CD4-positive, CD25-positive, alpha-beta regulatory T cell (primary cell): ENCODE measurements around the gene RSPH1. TPM values are rescaled to one million over a fixed set of nuclear protein-coding genes. Genes with fewer than 3 reads are reported as not detected.

Experiments
- ATAC-seq, 2 donors: fragments of 150-1000 bp; cut with Tn5 transposase; one replicate each; pipeline ENCODE4 v1.10.0; 2021; ENCODE audit warnings: low read depth in 2 of 2, moderate number of reproducible peaks in 2 of 2, moderate library complexity in 1 of 2
- DNase-seq, 3 donors: peaks; one replicate each; pipeline versions ENCODE4 v3.0.0 to v3.0.0-alpha.2; 2012 to 2022; ENCODE audit warnings: mixed read lengths in 1 of 3
- H3K27ac ChIP-seq: one replicate; pipeline ENCODE4 v1.7.0; 2013; ENCODE audit warnings: mild to moderate bottlenecking, low read length; ENCODE audit not compliant: insufficient read depth, poor library complexity, severe bottlenecking
- H3K27me3 ChIP-seq: one replicate; pipeline ENCODE4 v1.7.0; 2013; ENCODE audit warnings: low read length; ENCODE audit not compliant: control insufficient read depth, insufficient read depth
- H3K36me3 ChIP-seq: one replicate; pipeline ENCODE4 v1.7.0; 2013; ENCODE audit warnings: mild to moderate bottlenecking, low read length, moderate library complexity; ENCODE audit not compliant: control insufficient read depth, insufficient read depth
- H3K4me1 ChIP-seq: 2 replicates; pipeline ENCODE4 v1.7.0; 2013; ENCODE audit warnings: mild to moderate bottlenecking, low read length; ENCODE audit not compliant: insufficient read depth, control insufficient read depth, poor library complexity, severe bottlenecking
- H3K4me3 ChIP-seq: one replicate; pipeline ENCODE4 v1.7.0; 2013; ENCODE audit warnings: low read depth, mild to moderate bottlenecking, low read length, moderate library complexity
- H3K9me3 ChIP-seq, 2 experiments: 1 replicate in 1 of 2; 2 replicates in 1 of 2; pipeline ENCODE4 v1.7.0; 2013; ENCODE audit warnings: low read length in 2 of 2, mild to moderate bottlenecking in 1 of 2, moderate library complexity in 1 of 2; ENCODE audit not compliant: control insufficient read depth in 2 of 2
- H3K27ac Mint-ChIP-seq, 3 donors: one replicate each; pipeline ENCODE4 v1.8.0; 2020 to 2022; ENCODE audit warnings: mild to moderate bottlenecking in 3 of 3, mixed read lengths in 3 of 3, moderate library complexity in 2 of 3
- H3K27me3 Mint-ChIP-seq: one replicate; pipeline ENCODE4 v1.8.0; 2022; ENCODE audit warnings: mild to moderate bottlenecking, mixed read lengths
- H3K36me3 Mint-ChIP-seq: one replicate; pipeline ENCODE4 v1.8.0; 2020; ENCODE audit warnings: mixed read lengths
- H3K4me1 Mint-ChIP-seq, 4 donors: one replicate each; pipeline ENCODE4 v1.8.0; 2020 to 2022; ENCODE audit warnings: mixed read lengths in 4 of 4, mild to moderate bottlenecking in 1 of 4
- H3K4me3 Mint-ChIP-seq, 4 donors: one replicate each; pipeline ENCODE4 v1.8.0; 2020 to 2022; ENCODE audit warnings: mild to moderate bottlenecking in 4 of 4, mixed read lengths in 4 of 4, moderate library complexity in 3 of 4
- H3K9me3 Mint-ChIP-seq, 7 donors: one replicate each; pipeline ENCODE4 v1.8.0; 2020 to 2022; ENCODE audit warnings: mixed read lengths in 7 of 7, mild to moderate bottlenecking in 3 of 7, moderate library complexity in 2 of 7
- polyA plus RNA-seq, 4 donors: library from polyadenylated mRNA; unstranded; fragments of 300-500 nt; fragmentation: Illumina TruSeq; gene quantifications; one replicate each; pipeline ENCODE4 v1.2.3, GENCODE V29; 2021
- total RNA-seq: library from RNA; stranded (reverse); gene quantifications from one replicate; pipeline ENCODE4 v1.2.3, GENCODE V29; 2022

The RSPH1 gene
- total and polyA plus RNA-seq, 5 donors from 2014 or later: 0.25 TPM; not detected in 4

GRCh38 chr21:42446531-42446930, 49.5 kb downstream of the RSPH1 start:
- Mint-ChIP-seq H3K27me3 (no peaks in the 10 kb centered on the region), H3K4me3 (no peak overlapping the region), H3K36me3 (peaks cover 39% of the 10 kb centered on the region), H3K27ac (peak overlapping the region in 1 of 3 donors; percentile 66), H3K9me3 (peaks cover 0 to 2% (median 0%) of the 10 kb centered on the region in 7 donors), H3K4me1 (peaks cover 6 to 36% (median 24%) of the 10 kb centered on the region in 4 donors)
- H3K36me3 ChIP-seq: peaks cover 68% of the 10 kb centered on the region
- H3K4me1 ChIP-seq: peaks cover 10% of the 10 kb centered on the region
- no peaks in the 10 kb centered on the region for H3K27me3 ChIP-seq
- ATAC-seq: no peak
- no peak for DNase-seq
- no peaks in the 10 kb centered on the region for H3K9me3 ChIP-seq
- H3K4me3 ChIP-seq: no peak overlapping the region
- H3K27ac ChIP-seq: no peak overlapping the region

- no peak for DNase-seq
- peaks cover 74% of the 10 kb centered on the region for H3K36me3 ChIP-seq
- no peaks in the 10 kb centered on the region for H3K27me3 ChIP-seq
- H3K4me3 ChIP-seq: no peak overlapping the region
- H3K9me3 ChIP-seq: no peaks in the 10 kb centered on the region
- Mint-ChIP-seq H3K36me3 (peaks cover 46% of the 10 kb centered on the region), H3K4me1 (peaks cover 9 to 36% (median 26%) of the 10 kb centered on the region in 4 donors), H3K27ac (no peak overlapping the region), H3K9me3 (peaks cover 0 to 2% (median 0%) of the 10 kb centered on the region in 7 donors), H3K27me3 (no peaks in the 10 kb centered on the region), H3K4me3 (no peak overlapping the region)
- no peak overlapping the region for H3K27ac ChIP-seq
- H3K4me1 ChIP-seq: peaks cover 6% of the 10 kb centered on the region
- ATAC-seq: no peak
Observed at GRCh38 chr21:42445311-42445710, 50.7 kb downstream of the RSPH1 start.

- no peaks in the 10 kb centered on the region for H3K27me3 Mint-ChIP-seq
- H3K36me3 Mint-ChIP-seq: peaks cover 48% of the 10 kb centered on the region
- Histone ChIP-seq H3K4me1 (peaks cover 8% of the 10 kb centered on the region), H3K4me3 (no peak overlapping the region), H3K27ac (no peak overlapping the region), H3K36me3 (peaks cover 78% of the 10 kb centered on the region), H3K9me3 (no peaks in the 10 kb centered on the region), H3K27me3 (no peaks in the 10 kb centered on the region)
- no peak for DNase-seq
- H3K27ac Mint-ChIP-seq: no peak overlapping the region
- H3K9me3 Mint-ChIP-seq: peaks cover 0 to 2% (median 0%) of the 10 kb centered on the region in 7 donors
- no peak for ATAC-seq
- no peak overlapping the region for H3K4me3 Mint-ChIP-seq
- peaks cover 12 to 36% (median 24%) of the 10 kb centered on the region in 4 donors for H3K4me1 Mint-ChIP-seq
Observed at GRCh38 chr21:42444745-42445059, 51.3 kb downstream of the RSPH1 start.

- ATAC-seq (no peak), DNase-seq (no peak)
- peaks cover 82% of the 10 kb centered on the region for H3K36me3 ChIP-seq
- peaks cover 0 to 2% (median 0%) of the 10 kb centered on the region in 7 donors for H3K9me3 Mint-ChIP-seq
- H3K27ac ChIP-seq: no peak overlapping the region
- no peak overlapping the region for H3K4me3 Mint-ChIP-seq
- peaks cover 10% of the 10 kb centered on the region for H3K4me1 ChIP-seq
- H3K27ac Mint-ChIP-seq: no peak overlapping the region
- peaks cover 54% of the 10 kb centered on the region for H3K36me3 Mint-ChIP-seq
- no peaks in the 10 kb centered on the region for H3K27me3 ChIP-seq
- H3K9me3 ChIP-seq: no peaks in the 10 kb centered on the region
- no peaks in the 10 kb centered on the region for H3K27me3 Mint-ChIP-seq
- no peak overlapping the region for H3K4me3 ChIP-seq
- H3K4me1 Mint-ChIP-seq: peaks cover 12 to 37% (median 22%) of the 10 kb centered on the region in 4 donors
Observed at GRCh38 chr21:42443876-42444744, 51.9 kb downstream of the RSPH1 start.

- H3K36me3 Mint-ChIP-seq: peaks cover 61% of the 10 kb centered on the region
- DNase-seq (no peak), ATAC-seq (no peak)
- peaks cover 10% of the 10 kb centered on the region for H3K4me1 ChIP-seq
- H3K9me3 Mint-ChIP-seq: peaks cover 0 to 2% (median 0%) of the 10 kb centered on the region in 7 donors
- no peaks in the 10 kb centered on the region for H3K27me3 ChIP-seq
- no peaks in the 10 kb centered on the region for H3K27me3 Mint-ChIP-seq
- H3K4me1 Mint-ChIP-seq: peaks cover 12 to 39% (median 24%) of the 10 kb centered on the region in 4 donors
- H3K27ac Mint-ChIP-seq: peak overlapping the region in 2 of 3 donors; percentile 72 to 75
- no peaks in the 10 kb centered on the region for H3K9me3 ChIP-seq
- H3K4me3 ChIP-seq: no peak overlapping the region
- H3K27ac ChIP-seq: no peak overlapping the region
- H3K36me3 ChIP-seq: peaks cover 85% of the 10 kb centered on the region
- no peak overlapping the region for H3K4me3 Mint-ChIP-seq
Observed at GRCh38 chr21:42443181-42443785, 52.7 kb downstream of the RSPH1 start.

- Mint-ChIP-seq H3K36me3 (peaks cover 57% of the 10 kb centered on the region), H3K9me3 (peaks cover 0 to 2% (median 0%) of the 10 kb centered on the region in 7 donors), H3K27ac (peak overlapping the region; percentile 60 to 72 (median 70)), H3K4me1 (peaks cover 12 to 39% (median 26%) of the 10 kb centered on the region in 4 donors), H3K27me3 (no peaks in the 10 kb centered on the region), H3K4me3 (no peak overlapping the region)
- ATAC-seq: no peak
- Histone ChIP-seq H3K4me1 (peaks cover 10% of the 10 kb centered on the region), H3K27me3 (no peaks in the 10 kb centered on the region), H3K36me3 (peaks cover 85% of the 10 kb centered on the region), H3K4me3 (no peak overlapping the region), H3K9me3 (no peaks in the 10 kb centered on the region), H3K27ac (no peak overlapping the region)
- DNase-seq: no peak
Observed at GRCh38 chr21:42441963-42442362, 54.1 kb downstream of the RSPH1 start.

- Histone ChIP-seq H3K4me1 (peaks cover 10% of the 10 kb centered on the region), H3K4me3 (no peak overlapping the region), H3K27ac (peak overlapping the region; percentile 34), H3K36me3 (peaks cover 88% of the 10 kb centered on the region), H3K9me3 (no peaks in the 10 kb centered on the region), H3K27me3 (no peaks in the 10 kb centered on the region)
- H3K27ac Mint-ChIP-seq: peak overlapping the region; percentile 83 to 93 (median 86)
- H3K36me3 Mint-ChIP-seq: peaks cover 66% of the 10 kb centered on the region
- no peak for ATAC-seq
- H3K4me3 Mint-ChIP-seq: peak overlapping the region in 1 of 4 donors; percentile 25
- no peak for DNase-seq
- peaks cover 19 to 48% (median 26%) of the 10 kb centered on the region in 4 donors for H3K4me1 Mint-ChIP-seq
- peaks cover 0 to 4% (median 0%) of the 10 kb centered on the region in 7 donors for H3K9me3 Mint-ChIP-seq
- no peaks in the 10 kb centered on the region for H3K27me3 Mint-ChIP-seq
Observed at GRCh38 chr21:42440187-42440792, 55.7 kb downstream of the RSPH1 start.
